GM19328 (cell line): ENCODE measurements around the gene SLC12A8.

Experiments used
- ATAC-seq: cut with Tn5 transposase; IDR thresholded peaks from one replicate; pipeline ENCODE4 v1.9.1; 2021; ENCODE audit warnings: mild to moderate bottlenecking, moderate library complexity; ENCODE audit not compliant: unreplicated experiment

The SLC12A8 gene

GRCh38 chr3:125214738-125215137 lies 2.2 kb upstream of the SLC12A8 start:
- no peak for ATAC-seq

- ATAC-seq = no peak
These were observed 1.5 kb upstream of the SLC12A8 start for GRCh38 chr3:125213946-125214542.

GRCh38 chr3:125213364-125213755 lies 812 bp upstream of the SLC12A8 start:
- ATAC-seq = no peak

- ATAC-seq = no peak
These were observed 448 bp downstream of the SLC12A8 start for GRCh38 chr3:125212091-125212508.

- ATAC-seq = no peak
These were observed 941 bp downstream of the SLC12A8 start for GRCh38 chr3:125211523-125212090.

GRCh38 chr3:125207949-125208568 lies 4.5 kb downstream of the SLC12A8 start:
- no peak for ATAC-seq

- ATAC-seq = no peak
These were observed 5.0 kb downstream of the SLC12A8 start for GRCh38 chr3:125207507-125207906.

GRCh38 chr3:125206934-125207333 lies 5.6 kb downstream of the SLC12A8 start:
- no peak for ATAC-seq

GRCh38 chr3:125203731-125204130 lies 8.8 kb downstream of the SLC12A8 start:
- ATAC-seq = no peak

- no peak for ATAC-seq
These were observed 10.4 kb downstream of the SLC12A8 start for GRCh38 chr3:125202197-125202596.

- no peak for ATAC-seq
These were observed 11.8 kb downstream of the SLC12A8 start for GRCh38 chr3:125200731-125201139.

- no peak for ATAC-seq
These were observed 17.5 kb downstream of the SLC12A8 start for GRCh38 chr3:125194849-125195601.

GRCh38 chr3:125194061-125194848 lies 18.3 kb downstream of the SLC12A8 start:
- no peak for ATAC-seq

GRCh38 chr3:125192190-125193035 lies 20.1 kb downstream of the SLC12A8 start:
- peak; percentile 52 for ATAC-seq

GRCh38 chr3:125191730-125192129 lies 20.8 kb downstream of the SLC12A8 start:
- ATAC-seq = no peak

GRCh38 chr3:125191256-125191655 lies 21.3 kb downstream of the SLC12A8 start:
- ATAC-seq = no peak

GRCh38 chr3:125190786-125191185 lies 21.8 kb downstream of the SLC12A8 start:
- no peak for ATAC-seq

GRCh38 chr3:125189378-125190165 lies 23.0 kb downstream of the SLC12A8 start:
- ATAC-seq = no peak

- ATAC-seq = no peak
These were observed 23.6 kb downstream of the SLC12A8 start for GRCh38 chr3:125188955-125189354.
